Measurements from ENCODE around the gene GPR62. TPM values are rescaled to one million over a fixed set of nuclear protein-coding genes. Genes with fewer than 3 reads are reported as not detected.
A peak's percentile ranks its signal among the peaks of the same experiment; 100 is the strongest.

Gene GPR62
- total and polyA plus RNA-seq, 7 experiments from 2014 or later: 0.08 TPM; not detected in 6

GRCh38 chr3:51960386-51960785 lies 5.2 kb downstream of the GPR62 start:
- H3K4me3 Mint-ChIP-seq: no peak overlapping the region
- Histone ChIP-seq H3K4me1 (ENCODE audit: control insufficient read depth in 2 of 2, insufficient read depth in 2 of 2, low read length in 2 of 2) (peaks cover 0 to 7% of the 10 kb centered on the region in 2 donors), H3K4me3 (ENCODE audit: low read length) (no peak overlapping the region), H3K27me3 (ENCODE audit: control insufficient read depth in 2 of 2, insufficient read depth in 2 of 2, low read length in 2 of 2) (peaks cover 3 to 4% of the 10 kb centered on the region in 2 donors), H3K27ac (ENCODE audit: low read depth, low read length) (no peak overlapping the region), H3K9me3 (ENCODE audit: control insufficient read depth in 2 of 3, low read length in 3 of 3) (no peaks in the 10 kb centered on the region), H3K36me3 (ENCODE audit: control insufficient read depth in 2 of 3, insufficient read depth in 3 of 3, low read length in 3 of 3) (peaks cover 0 to 3% (median 0%) of the 10 kb centered on the region in 3 experiments)
- DNase-seq: no peak
- intact Hi-C loops (cut with micrococcal nuclease): no loop called here
- H3K4me1 Mint-ChIP-seq: peaks cover 2 to 13% (median 9%) of the 10 kb centered on the region in 7 donors
- peaks cover 0 to 11% (median 4%) of the 10 kb centered on the region in 5 donors for H3K36me3 Mint-ChIP-seq
- H3K9me3 Mint-ChIP-seq: no peaks in the 10 kb centered on the region
- POLR2A ChIA-PET: no interaction called here
- no peak for ATAC-seq
- H3K27ac Mint-ChIP-seq: no peak overlapping the region
- CTCF ChIA-PET: no interaction called here
- H3K27me3 Mint-ChIP-seq: peaks cover 0 to 18% (median 0%) of the 10 kb centered on the region in 5 donors

GRCh38 chr3:51961011-51961410 lies 5.8 kb downstream of the GPR62 start:
- H3K36me3 Mint-ChIP-seq: peaks cover 0 to 11% (median 4%) of the 10 kb centered on the region in 5 donors
- peaks cover 0 to 17% (median 0%) of the 10 kb centered on the region in 5 donors for H3K27me3 Mint-ChIP-seq
- H3K9me3 ChIP-seq (ENCODE audit: control insufficient read depth in 2 of 3, low read length in 3 of 3): no peaks in the 10 kb centered on the region
- H3K27ac ChIP-seq (ENCODE audit: low read depth, low read length): no peak overlapping the region
- intact Hi-C loops (cut with micrococcal nuclease): no loop called here
- H3K27ac Mint-ChIP-seq: no peak overlapping the region
- no peak overlapping the region for H3K4me3 ChIP-seq (ENCODE audit: low read length)
- no peak for DNase-seq
- H3K4me1 ChIP-seq (ENCODE audit: control insufficient read depth in 2 of 2, insufficient read depth in 2 of 2, low read length in 2 of 2): peaks cover 0 to 7% of the 10 kb centered on the region in 2 donors
- CTCF ChIA-PET: no interaction called here
- H3K27me3 ChIP-seq (ENCODE audit: control insufficient read depth in 2 of 2, insufficient read depth in 2 of 2, low read length in 2 of 2): peaks cover 0 to 4% of the 10 kb centered on the region in 2 donors
- H3K4me1 Mint-ChIP-seq: peaks cover 6 to 18% (median 13%) of the 10 kb centered on the region in 7 donors
- peaks cover 0 to 3% (median 0%) of the 10 kb centered on the region in 3 experiments for H3K36me3 ChIP-seq (ENCODE audit: control insufficient read depth in 2 of 3, insufficient read depth in 3 of 3, low read length in 3 of 3)
- H3K4me3 Mint-ChIP-seq: no peak overlapping the region
- POLR2A ChIA-PET: interaction anchor here (1.8 kb wide), 1 partner anchor 35 kb away, joined by 5 read pairs; the partner anchor contains the start of gene RPL29
- ATAC-seq: no peak
- no peaks in the 10 kb centered on the region for H3K9me3 Mint-ChIP-seq

GRCh38 chr3:51961602-51962569 lies 6.7 kb downstream of the GPR62 start:
- Mint-ChIP-seq H3K4me1 (peaks cover 11 to 21% (median 18%) of the 10 kb centered on the region in 7 donors), H3K9me3 (no peaks in the 10 kb centered on the region), H3K27ac (no peak overlapping the region), H3K27me3 (peaks cover 0 to 12% (median 0%) of the 10 kb centered on the region in 5 donors), H3K36me3 (peaks cover 0 to 11% (median 4%) of the 10 kb centered on the region in 5 donors), H3K4me3 (no peak overlapping the region)
- POLR2A ChIA-PET: interaction anchor here (0.9 to 1.8 kb wide), 2 partner anchors 12 to 34 kb away, joined by 3 to 5 read pairs; partner anchors contain the start of genes ABHD14B and RPL29
- Histone ChIP-seq H3K9me3 (ENCODE audit: control insufficient read depth in 2 of 3, low read length in 3 of 3) (no peaks in the 10 kb centered on the region), H3K27ac (ENCODE audit: low read depth, low read length) (no peak overlapping the region), H3K4me1 (ENCODE audit: control insufficient read depth in 2 of 2, insufficient read depth in 2 of 2, low read length in 2 of 2) (peaks cover 3 to 6% of the 10 kb centered on the region in 2 donors), H3K4me3 (ENCODE audit: low read length) (no peak overlapping the region), H3K36me3 (ENCODE audit: control insufficient read depth in 2 of 3, insufficient read depth in 3 of 3, low read length in 3 of 3) (peaks cover 0 to 3% (median 0%) of the 10 kb centered on the region in 3 experiments), H3K27me3 (ENCODE audit: control insufficient read depth in 2 of 2, insufficient read depth in 2 of 2, low read length in 2 of 2) (peaks cover 0 to 4% of the 10 kb centered on the region in 2 donors)
- DNase-seq (no peak), ATAC-seq (no peak)
- intact Hi-C loops (cut with micrococcal nuclease): no loop called here
- CTCF ChIA-PET: no interaction called here

GRCh38 chr3:51962854-51963530 lies 7.8 kb downstream of the GPR62 start:
- Histone ChIP-seq H3K4me3 (ENCODE audit: low read length) (no peak overlapping the region), H3K27ac (ENCODE audit: low read depth, low read length) (no peak overlapping the region), H3K4me1 (ENCODE audit: control insufficient read depth in 2 of 2, insufficient read depth in 2 of 2, low read length in 2 of 2) (peaks cover 7% of the 10 kb centered on the region in 2 donors), H3K9me3 (ENCODE audit: control insufficient read depth in 2 of 3, low read length in 3 of 3) (no peaks in the 10 kb centered on the region), H3K36me3 (ENCODE audit: control insufficient read depth in 2 of 3, insufficient read depth in 3 of 3, low read length in 3 of 3) (peaks cover 0 to 3% (median 0%) of the 10 kb centered on the region in 3 experiments), H3K27me3 (ENCODE audit: control insufficient read depth in 2 of 2, insufficient read depth in 2 of 2, low read length in 2 of 2) (no peaks in the 10 kb centered on the region)
- no peak overlapping the region for H3K27ac Mint-ChIP-seq
- ChIA-PET CTCF (interaction anchor here (0.5 kb wide), 2 partner anchors 184 to 371 kb away, joined by 4 to 9 read pairs; no protein-coding TSS in a partner anchor), POLR2A (interaction anchor here (0.9 to 1.8 kb wide), 2 partner anchors 11 to 33 kb away, joined by 3 to 5 read pairs; partner anchors contain the start of genes ABHD14B and RPL29)
- no peak overlapping the region for H3K4me3 Mint-ChIP-seq
- H3K4me1 Mint-ChIP-seq: peaks cover 11 to 21% (median 18%) of the 10 kb centered on the region in 7 donors
- intact Hi-C loops (cut with micrococcal nuclease): no loop called here
- H3K9me3 Mint-ChIP-seq: no peaks in the 10 kb centered on the region
- no peak for DNase-seq
- ATAC-seq: no peak
- peaks cover 0 to 10% (median 0%) of the 10 kb centered on the region in 5 donors for H3K27me3 Mint-ChIP-seq
- peaks cover 0 to 11% (median 4%) of the 10 kb centered on the region in 5 donors for H3K36me3 Mint-ChIP-seq

GRCh38 chr3:51963951-51964451 lies 8.8 kb downstream of the GPR62 start:
- peaks cover 0 to 10% (median 0%) of the 10 kb centered on the region in 5 donors for H3K27me3 Mint-ChIP-seq
- ChIA-PET CTCF (no interaction called here), POLR2A (no interaction called here)
- H3K27me3 ChIP-seq (ENCODE audit: control insufficient read depth in 2 of 2, insufficient read depth in 2 of 2, low read length in 2 of 2): no peaks in the 10 kb centered on the region
- H3K27ac ChIP-seq (ENCODE audit: low read depth, low read length): no peak overlapping the region
- peaks cover 15 to 28% (median 23%) of the 10 kb centered on the region in 7 donors for H3K4me1 Mint-ChIP-seq
- DNase-seq: no peak
- peaks cover 0 to 6% (median 0%) of the 10 kb centered on the region in 5 donors for H3K36me3 Mint-ChIP-seq
- peaks cover 0 to 1% (median 0%) of the 10 kb centered on the region in 3 experiments for H3K36me3 ChIP-seq (ENCODE audit: control insufficient read depth in 2 of 3, insufficient read depth in 3 of 3, low read length in 3 of 3)
- ATAC-seq: no peak
- no peak overlapping the region for H3K4me3 ChIP-seq (ENCODE audit: low read length)
- no peak overlapping the region for H3K4me3 Mint-ChIP-seq
- H3K9me3 Mint-ChIP-seq: no peaks in the 10 kb centered on the region
- no peak overlapping the region for H3K27ac Mint-ChIP-seq
- intact Hi-C loops (cut with micrococcal nuclease): no loop called here
- no peaks in the 10 kb centered on the region for H3K9me3 ChIP-seq (ENCODE audit: control insufficient read depth in 2 of 3, low read length in 3 of 3)
- H3K4me1 ChIP-seq (ENCODE audit: control insufficient read depth in 2 of 2, insufficient read depth in 2 of 2, low read length in 2 of 2): peaks cover 7 to 9% of the 10 kb centered on the region in 2 donors

- Mint-ChIP-seq H3K36me3 (peaks cover 0 to 6% (median 0%) of the 10 kb centered on the region in 5 donors), H3K4me1 (peaks cover 18 to 31% (median 24%) of the 10 kb centered on the region in 7 donors), H3K27me3 (peaks cover 0 to 10% (median 0%) of the 10 kb centered on the region in 5 donors), H3K9me3 (no peaks in the 10 kb centered on the region), H3K4me3 (peak overlapping the region in 1 of 10 donors; percentile 27), H3K27ac (no peak overlapping the region)
- ATAC-seq (no peak), DNase-seq (no peak)
- H3K27ac ChIP-seq (ENCODE audit: low read depth, low read length): no peak overlapping the region
- H3K9me3 ChIP-seq (ENCODE audit: control insufficient read depth in 2 of 3, low read length in 3 of 3): no peaks in the 10 kb centered on the region
- no peaks in the 10 kb centered on the region for H3K36me3 ChIP-seq (ENCODE audit: control insufficient read depth in 2 of 3, insufficient read depth in 3 of 3, low read length in 3 of 3)
- POLR2A ChIA-PET: interaction anchor here (1.0 to 1.4 kb wide), 3 partner anchors 9 to 15 kb away, joined by 3 to 6 read pairs (median 3); partner anchors contain the start of gene ABHD14B
- CTCF ChIA-PET: interaction anchor here (0.8 kb wide), 1 partner anchor 9 kb away, joined by 4 read pairs; the partner anchor contains the start of gene ABHD14B
- H3K4me1 ChIP-seq (ENCODE audit: control insufficient read depth in 2 of 2, insufficient read depth in 2 of 2, low read length in 2 of 2): peaks cover 7 to 9% of the 10 kb centered on the region in 2 donors
- no peaks in the 10 kb centered on the region for H3K27me3 ChIP-seq (ENCODE audit: control insufficient read depth in 2 of 2, insufficient read depth in 2 of 2, low read length in 2 of 2)
- no peak overlapping the region for H3K4me3 ChIP-seq (ENCODE audit: low read length)
- intact Hi-C loops (cut with micrococcal nuclease): no loop called here
These were observed 9.3 kb downstream of the GPR62 start for GRCh38 chr3:51964521-51964920.
